Inflammatory macrophage treated with lipopolysaccharide for 4 hours (primary cell): ENCODE data around the gene CC2D1A.
"Not testable (repeated sequence)": the region's sequence is repeated elsewhere in the genome, so short reads cannot be mapped to it uniquely, and the experiment has no call there.

ENCODE experiments used
- DNase-seq: peaks from one replicate; pipeline ENCODE4 v3.0.0-alpha.2; 2020

The CC2D1A gene

DNA sequence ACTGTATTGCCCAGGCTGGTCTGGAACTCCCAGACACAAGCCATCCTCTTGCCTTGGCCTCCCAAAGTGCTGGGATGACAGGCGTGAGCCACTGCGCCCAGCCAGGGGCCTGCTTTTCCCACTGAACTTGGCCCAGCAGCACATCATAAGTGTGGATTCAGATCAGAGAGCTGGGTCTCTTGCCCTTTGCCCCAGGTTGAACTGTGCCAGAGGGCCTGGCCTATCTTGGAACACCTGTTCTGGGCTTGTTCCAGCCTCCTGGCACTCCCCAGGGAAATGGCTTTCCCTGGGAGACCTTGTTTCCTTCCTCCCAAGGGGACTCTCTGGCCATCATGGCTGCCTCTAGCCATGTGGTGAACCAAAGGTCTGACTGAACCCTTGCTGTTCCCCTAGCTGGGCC lies 3.4 kb downstream of the CC2D1A start:
- no peak for DNase-seq

DNA sequence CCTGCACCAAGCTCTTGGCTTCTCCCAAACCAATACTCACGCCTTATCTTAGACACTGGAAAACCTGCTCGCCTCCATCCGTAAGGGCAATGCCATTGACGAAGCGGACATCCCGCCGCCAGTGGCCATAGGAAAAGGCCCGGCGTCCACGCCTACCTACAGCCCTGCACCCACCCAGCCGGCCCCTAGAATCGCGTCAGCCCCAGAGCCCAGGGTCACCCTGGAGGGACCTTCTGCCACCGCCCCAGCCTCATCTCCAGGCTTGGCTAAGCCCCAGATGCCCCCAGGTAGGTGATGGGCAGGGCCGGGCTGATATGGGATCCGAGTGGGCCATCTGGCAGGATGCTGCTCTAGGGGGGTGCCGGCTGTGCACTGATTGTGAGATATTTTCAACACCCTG lies 7.4 kb downstream of the CC2D1A start:
- no peak for DNase-seq

DNA sequence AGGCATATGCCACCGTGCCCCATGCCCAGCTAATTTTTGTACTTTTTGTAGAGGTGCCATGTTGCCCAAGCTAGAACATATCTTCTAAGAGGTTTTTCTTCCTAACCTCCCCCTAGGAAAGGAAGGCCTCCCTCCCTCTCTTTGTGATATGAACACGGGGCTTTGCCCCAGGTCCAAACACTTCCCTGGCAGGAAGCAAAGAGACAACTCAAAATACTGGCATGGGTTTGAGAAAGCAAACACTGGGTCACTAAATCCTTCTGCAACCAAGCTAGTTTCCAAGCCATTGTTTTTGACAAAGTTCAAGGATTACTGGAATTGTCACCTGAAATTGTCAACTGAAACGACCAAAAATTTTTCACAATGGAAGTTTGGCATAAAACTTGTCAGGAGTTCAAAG lies 8.8 kb downstream of the CC2D1A start:
- DNase-seq, result no peak

DNA sequence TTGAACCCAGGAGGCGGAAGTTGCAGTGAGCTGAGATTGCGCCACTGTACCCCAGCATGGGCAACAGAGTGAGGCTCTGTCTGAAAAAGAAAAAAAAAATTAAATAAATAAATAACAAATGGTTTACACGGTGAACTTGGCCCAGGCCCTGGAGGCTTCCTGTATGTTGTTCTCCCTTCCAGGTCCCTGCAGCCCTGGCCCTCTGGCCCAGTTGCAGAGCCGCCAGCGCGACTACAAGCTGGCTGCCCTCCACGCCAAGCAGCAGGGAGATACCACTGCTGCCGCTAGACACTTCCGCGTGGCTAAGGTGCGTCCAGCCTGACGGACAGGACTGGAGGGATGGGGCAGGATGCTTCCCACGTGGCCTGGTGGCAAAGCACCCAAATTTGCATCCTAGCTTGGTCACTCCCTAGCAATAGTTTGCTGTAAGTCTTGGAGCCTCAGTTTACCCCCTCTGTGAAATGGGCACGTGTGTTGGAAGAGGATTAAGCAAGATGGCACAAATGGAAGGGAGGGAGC lies 11.9 kb downstream of the CC2D1A start:
- no peak for DNase-seq

DNA sequence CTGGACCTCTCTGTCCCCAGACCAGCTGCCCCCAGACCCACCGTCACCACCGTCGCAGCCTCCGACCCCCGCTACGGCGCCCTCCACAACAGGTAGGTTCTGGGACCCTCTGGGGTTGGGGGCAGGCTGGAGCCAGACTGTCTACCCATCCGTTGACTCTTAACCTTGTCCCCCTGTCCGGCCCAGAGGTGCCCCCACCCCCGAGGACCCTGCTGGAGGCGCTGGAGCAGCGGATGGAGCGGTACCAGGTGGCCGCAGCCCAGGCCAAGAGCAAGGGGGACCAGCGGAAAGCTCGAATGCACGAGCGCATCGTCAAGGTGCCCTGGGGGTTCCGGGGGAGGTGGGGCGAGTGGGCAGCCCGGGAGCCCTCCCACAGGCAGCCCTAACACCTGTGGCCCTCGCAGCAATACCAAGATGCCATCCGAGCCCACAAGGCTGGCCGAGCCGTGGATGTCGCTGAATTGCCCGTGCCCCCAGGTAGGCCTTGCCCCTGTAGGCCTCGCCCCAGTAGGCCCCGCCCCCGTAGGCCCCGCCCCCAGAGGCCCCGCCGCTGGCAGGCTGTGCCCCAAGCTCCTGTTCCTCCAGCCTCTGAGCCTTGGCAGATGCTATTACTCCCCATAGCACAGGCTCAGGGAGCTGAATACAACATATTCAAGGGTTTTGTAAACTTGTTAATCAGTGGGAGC lies 12.9 kb downstream of the CC2D1A start:
- no peak for DNase-seq

DNA sequence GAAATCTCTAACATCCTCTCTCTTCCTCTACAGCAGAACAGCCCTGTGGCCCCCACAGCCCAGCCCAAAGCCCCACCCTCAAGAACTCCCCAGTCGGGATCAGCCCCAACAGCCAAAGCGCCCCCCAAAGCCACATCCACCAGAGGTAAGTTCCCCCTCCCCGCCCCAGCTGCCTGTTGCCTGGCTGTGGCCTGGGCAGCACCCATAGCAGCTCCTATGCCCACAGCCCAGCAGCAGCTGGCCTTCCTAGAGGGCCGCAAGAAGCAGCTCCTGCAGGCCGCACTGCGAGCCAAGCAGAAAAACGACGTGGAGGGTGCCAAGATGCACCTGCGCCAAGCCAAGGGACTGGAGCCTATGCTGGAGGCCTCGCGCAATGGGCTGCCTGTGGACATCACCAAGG lies 14.5 kb downstream of the CC2D1A start:
- no peak for DNase-seq

DNA sequence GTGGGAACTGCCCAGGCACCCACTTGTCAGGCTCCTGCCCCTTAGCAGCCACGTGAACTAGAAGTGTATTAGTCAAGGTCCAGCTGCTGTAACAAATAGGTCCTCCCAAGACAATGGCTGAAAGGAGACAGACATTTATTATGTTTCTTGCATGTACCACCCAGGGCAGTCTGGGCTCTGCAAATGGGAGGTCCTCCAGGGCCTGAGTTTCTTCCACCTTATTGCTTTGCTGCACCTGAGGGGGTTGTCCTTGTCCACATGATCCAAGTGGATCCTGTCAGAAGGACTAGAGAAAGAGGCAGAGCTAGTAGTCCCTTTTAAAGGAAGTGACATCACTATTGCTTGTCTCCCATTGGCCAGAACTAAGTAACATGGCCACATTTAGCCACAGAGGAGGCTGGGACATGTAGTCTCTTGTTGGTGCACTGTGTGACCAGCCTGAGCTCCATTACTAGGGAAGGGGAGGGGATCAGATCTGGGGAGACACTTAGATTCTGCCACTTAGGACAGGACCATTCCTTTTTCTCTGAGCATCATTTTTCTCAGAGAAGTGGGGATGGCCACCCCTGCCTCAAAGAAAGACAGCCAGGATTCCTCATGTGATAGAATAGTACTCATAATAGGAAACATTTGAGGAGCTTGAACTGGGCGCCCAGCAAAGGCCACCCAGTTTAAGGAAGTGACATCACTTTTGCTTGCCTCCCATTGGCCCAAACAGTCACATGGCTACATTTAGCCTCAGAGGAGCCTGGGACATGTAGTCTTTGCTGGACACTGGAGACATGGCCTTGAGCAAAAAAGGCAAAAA lies 15.1 kb downstream of the CC2D1A start:
- peak; percentile 49 for DNase-seq

DNA sequence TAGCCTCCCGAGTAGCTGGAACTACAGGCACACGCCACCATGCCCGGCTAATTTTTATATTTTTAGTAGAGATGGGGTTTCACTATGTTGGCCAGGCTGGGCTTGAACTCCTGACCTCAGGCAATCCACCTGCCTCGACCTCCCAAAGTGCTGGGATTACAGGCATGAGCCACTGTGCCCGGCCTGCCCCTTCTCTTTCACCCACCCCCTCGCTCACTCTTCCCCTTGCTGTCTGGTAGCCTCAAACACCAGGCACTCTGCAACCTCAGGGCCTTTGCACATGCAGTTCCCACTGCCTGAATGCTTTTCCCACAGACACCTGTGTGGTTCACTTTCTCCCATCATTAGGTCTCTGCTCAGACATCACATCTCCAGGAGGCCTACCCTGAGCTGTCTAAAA lies 16.1 kb downstream of the CC2D1A start:
- DNase-seq, result not testable (repeated sequence)

DNA sequence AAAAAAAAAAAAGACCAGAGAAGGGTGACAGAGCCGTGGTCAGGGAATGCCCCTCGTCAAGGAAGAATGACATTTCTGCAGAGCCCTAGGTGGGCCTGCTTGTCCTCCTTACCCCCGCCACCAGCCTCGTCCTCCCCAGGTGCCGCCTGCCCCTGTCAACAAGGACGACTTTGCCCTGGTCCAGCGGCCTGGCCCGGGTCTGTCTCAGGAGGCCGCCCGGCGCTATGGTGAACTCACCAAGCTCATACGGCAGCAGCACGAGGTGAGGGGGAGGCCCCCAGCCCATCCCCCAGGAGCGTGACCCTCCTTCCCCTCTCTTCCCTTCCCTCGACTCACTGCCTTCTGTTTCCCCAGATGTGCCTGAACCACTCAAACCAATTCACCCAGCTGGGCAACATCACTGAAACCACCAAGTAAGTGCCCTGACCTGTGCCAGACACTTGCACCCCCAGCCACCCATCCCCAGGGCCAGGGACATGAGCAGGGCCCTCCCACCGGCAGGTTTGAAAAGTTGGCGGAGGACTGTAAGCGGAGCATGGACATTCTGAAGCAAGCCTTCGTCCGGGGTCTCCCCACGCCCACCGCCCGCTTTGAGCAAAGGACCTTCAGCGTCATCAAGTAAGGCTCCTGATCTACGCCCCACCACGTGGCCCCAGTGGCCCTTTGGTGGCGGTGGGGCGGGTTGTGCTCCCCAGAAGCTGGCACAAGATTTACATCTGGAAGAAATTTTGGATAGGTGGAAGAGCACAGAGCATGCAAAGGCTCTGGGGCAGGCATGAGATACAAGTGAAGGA lies 17.4 kb downstream of the CC2D1A start:
- DNase-seq, result no peak

DNA sequence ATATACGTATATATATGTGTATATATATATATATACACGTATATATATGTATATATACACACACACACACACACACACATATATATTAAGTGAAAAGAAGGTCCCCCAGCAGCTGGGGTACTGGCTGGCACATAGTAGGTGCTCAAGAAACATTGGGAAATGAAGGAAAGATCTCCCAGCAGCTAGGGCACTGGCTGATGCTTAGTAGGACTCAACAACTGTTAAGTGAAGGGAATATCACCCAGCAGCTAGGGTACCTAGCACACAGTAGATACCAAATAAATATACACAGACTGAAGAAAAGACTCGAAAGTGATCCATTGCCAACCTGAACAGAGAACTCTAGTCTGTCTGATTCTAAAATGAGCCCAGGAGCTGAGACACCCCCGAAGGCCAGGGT lies 20.0 kb downstream of the CC2D1A start:
- no peak for DNase-seq

DNA sequence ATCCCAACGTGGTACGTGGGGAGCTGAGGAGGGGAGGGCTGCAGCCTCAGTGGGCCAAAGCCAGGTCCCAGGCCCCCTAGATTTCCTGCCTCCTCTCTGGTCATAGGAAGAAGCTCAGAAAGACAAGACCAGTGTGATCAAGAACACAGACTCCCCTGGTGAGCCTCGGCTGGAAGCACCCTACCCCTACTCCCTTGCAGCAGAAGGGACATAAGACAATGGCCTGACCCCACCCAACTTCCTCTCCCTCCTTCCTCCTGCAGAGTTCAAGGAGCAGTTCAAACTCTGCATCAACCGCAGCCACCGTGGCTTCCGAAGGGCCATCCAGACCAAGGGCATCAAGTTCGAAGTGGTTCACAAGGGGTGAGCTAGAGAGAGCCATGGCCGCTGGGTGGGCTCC lies 20.7 kb downstream of the CC2D1A start:
- DNase-seq, result no peak

DNA sequence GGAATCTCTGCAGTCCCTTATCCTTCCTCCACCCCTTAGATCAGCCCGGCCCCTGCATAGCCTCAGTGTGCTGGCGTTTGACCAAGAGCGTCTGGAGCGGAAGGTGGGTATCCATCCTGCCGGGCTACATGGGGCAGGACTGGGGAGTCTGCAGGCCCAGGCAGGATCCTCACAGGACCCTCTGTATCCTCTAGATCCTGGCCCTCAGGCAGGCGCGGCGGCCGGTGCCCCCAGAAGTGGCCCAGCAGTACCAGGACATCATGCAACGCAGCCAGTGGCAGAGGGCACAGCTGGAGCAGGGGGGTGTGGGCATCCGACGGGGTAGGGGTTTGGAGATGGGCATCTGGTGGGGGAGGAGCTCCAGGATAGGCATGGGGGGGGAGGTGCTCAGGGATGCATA lies 23.3 kb downstream of the CC2D1A start:
- DNase-seq, result no peak

DNA sequence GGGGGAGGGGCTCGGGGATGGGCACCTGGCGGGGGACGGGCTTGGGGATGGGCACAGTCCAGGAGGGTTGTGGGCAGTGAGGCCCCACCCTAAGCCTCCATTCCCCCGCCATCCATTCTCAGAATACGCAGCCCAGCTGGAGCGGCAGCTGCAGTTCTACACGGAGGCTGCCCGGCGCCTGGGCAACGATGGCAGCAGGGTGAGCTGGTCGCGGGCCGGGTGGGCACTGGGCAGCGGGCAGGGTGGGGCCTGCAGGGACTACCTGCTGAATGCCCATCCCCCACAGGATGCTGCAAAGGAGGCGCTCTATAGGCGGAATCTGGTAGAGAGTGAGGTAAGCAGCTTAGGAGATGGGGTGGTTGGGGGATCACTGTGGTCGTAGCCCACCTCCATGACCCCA lies 24.0 kb downstream of the CC2D1A start:
- no peak for DNase-seq

DNA sequence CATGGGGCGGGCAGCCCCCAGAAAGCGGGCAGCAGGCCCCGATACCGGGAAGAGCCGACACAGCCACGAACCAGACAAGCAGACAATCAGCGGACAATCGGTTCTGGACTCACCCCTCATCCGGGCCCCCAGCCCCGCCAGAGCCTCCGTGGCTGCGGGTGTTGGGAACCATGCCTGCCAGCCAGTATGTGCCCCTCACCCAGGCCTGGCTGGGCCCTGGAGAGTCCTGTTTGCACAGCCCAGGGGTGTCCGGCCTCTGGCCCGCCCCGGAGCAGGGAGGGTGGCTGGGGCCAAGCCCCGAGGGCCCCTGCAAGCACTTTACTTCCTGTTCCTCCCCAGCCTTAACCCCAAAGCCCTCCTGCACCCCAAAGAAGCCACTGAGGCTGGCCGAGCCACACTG lies 24.4 kb downstream of the CC2D1A start:
- DNase-seq, result no peak

DNA sequence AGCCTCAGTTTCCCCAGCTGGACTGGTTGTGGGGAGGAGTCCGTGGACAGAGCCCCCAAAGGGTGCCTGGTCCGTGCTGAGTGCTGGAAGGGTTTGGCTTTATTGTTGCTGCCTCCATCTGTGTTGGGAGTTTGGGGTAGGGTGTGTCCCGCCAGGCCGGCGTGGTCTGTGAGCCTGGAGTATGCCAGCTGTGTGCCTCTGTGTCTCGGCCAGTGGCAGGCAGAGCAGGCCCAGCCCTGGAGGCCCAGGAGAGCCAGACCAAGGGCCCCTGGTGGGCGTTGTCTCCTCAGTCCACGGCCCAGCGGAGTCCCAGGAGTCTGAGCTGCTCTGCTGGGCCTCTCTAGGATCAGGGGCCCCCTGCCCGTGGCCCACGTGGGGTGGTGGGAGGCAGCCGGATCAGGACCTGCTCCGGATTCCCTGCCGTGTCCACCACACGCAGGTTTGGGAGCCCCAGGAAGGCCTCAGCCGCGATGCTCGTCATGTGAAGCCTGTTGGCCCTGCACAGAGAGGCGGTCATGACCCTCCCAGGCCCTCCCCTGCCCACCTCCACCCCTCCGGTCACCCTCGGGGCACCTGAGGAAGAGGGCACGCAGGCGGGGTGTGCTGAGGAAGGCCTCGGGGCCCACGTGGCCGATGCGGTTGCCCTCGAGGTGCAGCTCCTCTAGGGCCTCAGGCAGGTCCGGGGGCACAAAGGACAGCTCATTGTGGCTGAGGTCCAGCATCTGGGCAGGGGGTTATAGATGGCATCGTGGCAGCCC lies 25.6 kb downstream of the CC2D1A start:
- DNase-seq, result no peak

DNA sequence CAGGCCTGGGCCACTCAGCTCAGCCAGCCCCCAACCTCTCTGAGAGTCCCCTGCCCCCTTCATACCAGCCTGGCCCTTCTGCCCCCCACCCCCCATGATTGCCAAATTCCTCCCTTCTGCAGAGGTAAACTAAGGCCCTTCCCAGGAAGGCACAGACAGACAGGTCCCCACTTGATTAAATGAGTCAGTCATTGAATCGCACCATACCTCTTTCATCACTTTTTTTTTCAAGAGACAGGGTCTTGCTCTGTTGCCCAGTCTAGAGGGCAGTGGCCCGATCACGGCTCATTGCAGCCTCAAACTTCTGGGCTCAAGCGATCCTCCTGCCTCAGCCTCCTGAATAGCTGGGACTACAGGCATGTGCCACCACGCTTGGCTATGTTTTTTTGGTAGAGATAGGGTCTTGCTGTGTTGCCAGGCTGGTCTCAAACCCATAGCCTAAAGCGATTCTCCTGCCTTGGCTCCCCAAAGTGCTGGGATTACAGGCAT lies 26.2 kb downstream of the CC2D1A start:
- DNase-seq, result no peak

DNA sequence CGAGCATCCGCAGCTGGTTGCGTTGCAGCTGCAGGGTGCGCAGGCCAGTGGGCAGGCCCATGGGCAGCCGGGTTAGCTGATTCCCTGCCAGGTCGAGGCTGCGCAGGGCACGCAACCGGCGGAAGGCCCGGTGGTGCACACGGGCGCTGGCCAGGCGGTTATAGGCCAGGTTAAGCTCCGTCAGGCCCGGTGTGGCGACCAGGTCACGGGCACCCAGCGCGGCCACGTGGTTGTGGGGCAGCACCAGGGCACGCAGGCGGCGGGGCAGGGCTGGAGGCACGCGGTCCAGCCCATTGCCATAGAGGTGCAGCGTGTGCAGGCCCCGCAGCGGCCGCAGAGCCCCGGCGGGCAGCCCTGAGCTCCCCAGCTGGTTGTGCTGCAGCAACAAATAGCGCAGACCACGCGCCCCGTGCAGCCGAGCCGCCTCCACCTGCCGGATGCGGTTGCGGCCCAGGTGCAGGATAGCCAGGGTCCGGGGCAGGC lies 27.0 kb downstream of the CC2D1A start:
- DNase-seq, result no peak

DNA sequence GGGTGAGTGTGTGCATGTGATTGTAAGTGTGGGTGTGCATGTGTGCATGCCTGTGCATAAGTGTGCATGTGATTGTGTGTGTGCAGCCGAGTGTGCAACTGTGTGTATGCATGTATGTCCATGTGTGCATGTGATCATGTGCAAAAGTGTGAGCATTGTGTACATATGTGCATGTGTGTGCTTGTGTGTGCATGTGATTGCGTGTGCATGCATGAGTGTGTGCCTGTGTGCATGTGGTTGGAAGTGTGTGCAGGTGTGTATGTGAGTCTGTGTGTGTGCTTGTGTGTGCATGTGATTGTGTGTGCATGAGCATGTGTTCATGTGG lies 28.7 kb downstream of the CC2D1A start:
- DNase-seq, result no peak

DNA sequence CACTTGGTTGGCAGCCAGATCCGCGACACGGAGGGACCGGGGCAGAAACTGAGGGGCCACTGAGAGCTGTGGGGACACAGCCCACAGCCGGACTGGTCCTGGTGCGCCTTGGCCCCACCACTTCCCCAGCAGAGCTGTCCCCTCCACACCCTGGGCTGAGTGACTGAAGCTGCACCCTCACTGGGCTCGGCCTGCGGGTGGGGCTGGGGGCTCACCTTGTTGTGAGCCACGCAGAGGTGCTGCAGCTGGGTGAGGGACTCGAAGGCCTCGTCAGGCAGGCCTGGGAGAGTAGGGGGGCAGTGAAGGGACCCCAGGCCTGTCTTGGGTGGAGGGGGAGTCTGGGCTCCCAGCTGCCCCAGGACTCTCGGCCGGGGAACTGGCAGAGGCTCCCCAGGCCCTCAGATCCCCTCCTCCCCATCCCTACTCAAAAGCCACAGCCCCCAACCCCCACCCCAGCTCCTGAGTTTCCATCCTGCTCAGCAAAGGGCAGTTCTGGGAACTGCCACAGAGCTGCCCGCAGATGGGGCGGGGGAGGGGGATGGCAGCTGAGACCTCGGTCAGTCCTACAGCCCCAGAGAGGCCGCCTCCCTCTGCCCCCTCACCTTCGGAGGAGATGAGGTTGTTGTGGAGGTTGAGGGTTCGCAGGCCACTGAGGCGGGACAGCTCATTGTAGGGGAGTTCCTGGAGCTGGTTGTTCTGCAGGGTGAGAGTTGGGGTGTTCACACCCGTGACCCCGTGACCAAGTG lies 29.9 kb downstream of the CC2D1A start:
- no peak for DNase-seq

DNA sequence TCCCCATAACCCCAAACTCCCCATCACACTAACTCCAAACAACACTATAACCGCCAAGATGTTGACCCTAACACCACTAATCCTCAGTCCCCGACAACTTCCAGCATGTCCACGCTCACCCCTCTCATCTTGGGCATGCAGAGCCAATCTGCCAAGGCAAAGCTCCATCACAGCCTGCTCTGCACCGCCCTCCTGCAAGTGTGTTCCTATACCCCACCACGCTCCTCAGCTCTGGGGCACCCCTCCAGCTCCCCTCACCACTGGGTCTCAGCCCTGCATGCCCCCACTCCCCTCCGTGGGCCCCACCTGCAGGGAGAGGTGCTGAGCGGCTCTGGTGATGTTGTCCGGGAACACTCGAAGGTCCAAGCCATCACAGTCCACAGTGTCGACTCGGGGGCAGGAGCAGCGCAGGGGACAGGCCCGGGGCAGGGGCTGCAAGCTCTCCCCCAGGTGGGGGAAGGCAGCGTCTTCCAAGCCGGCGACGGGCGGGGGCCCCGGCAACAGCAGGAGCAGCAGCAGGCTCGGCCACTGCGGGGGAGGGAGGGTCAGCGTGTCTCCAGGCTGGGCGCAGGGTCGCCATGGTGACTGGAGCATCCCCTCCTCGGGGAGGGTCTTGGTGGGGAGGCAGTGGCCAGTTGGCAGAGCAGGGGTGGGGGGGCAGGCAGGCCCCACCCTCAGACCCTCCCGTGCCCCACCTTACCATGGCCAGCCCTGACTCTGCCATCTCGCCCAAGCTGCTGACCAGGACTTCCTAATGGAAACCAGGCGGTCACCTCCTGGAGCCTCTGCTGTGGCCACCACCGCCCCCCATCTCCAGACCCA lies 31.7 kb downstream of the CC2D1A start:
- no peak for DNase-seq
